Glomerular endothelial cell (primary cell): ENCODE data around the gene CFAP58. TPM values are rescaled to one million over a fixed set of nuclear protein-coding genes. Genes with fewer than 3 reads are reported as not detected.

Experiments
- DNase-seq: peaks from one replicate; pipeline ENCODE4 v3.0.0-alpha.2; 2011; ENCODE audit warnings: low read depth, low spot score; ENCODE audit errors: extremely low read depth
- total RNA-seq: library from RNA; depleted of rRNA; stranded (reverse); fragments of >200 nt; gene quantifications from 2 replicates; pipeline ENCODE4 v1.2.3, GENCODE V29; 2015

Gene CFAP58
- total RNA-seq, 1 donor from 2014 or later = 1.7 TPM

- DNase-seq = no peak
Measured at GRCh38 chr10:104472957-104473745, 119.5 kb downstream of the CFAP58 start.

DNA sequence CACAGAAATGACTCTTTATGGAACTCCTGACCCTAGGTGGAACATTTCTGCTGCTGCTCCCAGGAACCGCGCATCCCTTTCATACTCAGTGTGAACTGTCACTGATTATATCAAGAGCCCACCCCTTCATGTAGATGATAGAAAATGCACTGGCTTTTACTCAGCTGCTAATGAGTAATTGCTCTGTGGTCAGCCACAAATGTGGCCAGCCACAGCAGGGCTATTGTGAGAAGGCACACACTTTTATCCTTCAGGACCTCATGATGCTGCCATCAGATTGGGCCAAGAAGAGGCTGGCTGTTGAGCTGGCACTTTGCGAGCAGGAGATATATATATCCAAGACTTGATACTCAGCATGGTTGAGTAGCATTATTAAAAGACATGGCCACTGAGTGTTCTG is 124.7 kb downstream of the CFAP58 start:
- DNase-seq = no peak

- no peak for DNase-seq
Measured at GRCh38 chr10:104479906-104480593, 126.4 kb downstream of the CFAP58 start.

DNA sequence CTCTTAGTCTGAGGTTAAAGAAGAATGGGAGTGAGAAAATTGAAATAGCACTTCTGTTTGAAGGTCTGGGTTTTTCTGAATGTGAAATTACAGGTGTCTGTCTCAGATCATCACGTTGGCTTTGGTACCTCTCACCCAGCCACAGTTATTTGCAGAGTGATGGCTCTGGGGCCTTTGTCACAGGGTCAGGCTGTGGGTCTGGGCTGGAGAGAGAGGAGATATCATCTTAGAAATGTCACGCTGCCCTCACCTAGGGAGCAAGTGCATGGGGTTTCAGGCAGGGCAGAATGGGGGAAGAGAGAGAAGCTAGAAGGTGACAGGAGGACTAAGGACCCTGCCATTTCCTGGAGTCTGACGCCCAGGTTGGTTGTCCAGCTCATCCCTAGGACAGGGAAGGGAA is 127.2 kb downstream of the CFAP58 start:
- no peak for DNase-seq

DNA sequence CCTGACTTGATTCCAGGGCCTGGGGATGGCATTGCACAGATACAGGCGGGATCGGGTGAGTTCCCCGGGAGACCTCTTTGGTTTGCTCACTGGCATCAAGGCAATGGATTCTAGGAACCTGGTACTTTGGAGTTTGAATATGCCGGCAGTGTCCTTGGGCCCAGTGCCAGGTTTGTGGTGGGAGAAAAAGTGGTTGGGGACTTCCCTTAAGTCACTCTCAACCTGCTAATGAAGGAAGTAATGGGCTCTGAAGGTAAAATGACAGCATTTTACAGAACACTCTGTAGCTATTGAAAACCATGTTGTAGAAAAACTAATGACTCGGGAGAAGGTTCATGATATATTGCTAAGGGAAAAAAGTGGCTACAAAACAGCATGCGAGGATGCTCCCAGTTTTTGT is 129.9 kb downstream of the CFAP58 start:
- no peak for DNase-seq

DNA sequence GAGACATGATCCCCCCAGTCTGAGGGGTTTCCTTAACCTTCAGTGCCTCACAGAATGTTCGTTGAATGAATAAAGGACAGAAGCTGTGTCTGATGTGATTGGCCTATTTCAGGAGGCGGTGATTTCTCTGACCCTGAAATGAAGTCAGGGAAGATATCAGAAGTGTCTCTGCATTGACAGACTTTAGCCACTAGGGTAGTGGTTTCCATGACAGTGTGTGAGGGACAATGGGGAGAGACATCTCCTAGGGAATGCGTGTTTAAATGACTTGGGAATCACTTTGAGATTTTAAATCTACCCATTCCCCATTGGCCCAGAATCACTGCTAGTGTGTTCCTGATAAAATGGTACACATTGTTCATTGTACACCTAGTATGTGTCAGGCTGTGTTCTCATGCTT is 132.0 kb downstream of the CFAP58 start:
- no peak for DNase-seq

DNA sequence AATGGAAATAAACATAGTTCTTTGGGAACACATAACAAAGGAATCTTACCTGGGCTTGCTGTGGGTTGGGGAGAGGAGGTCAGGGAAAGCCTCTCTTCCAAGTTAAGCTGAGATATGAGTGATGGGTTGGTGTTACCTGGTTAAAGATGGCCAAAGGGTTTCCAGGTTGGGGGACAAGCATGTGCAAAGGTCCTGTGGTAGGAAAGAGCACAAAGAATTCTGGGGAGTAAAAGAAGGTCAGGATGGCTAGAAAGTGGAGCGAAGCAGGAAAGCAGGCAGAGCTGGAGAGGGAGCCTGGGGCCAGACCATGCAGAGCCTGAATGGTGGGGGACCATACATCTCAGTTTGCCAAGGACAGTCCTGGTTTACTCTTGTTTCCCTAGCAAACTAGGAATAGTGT is 133.2 kb downstream of the CFAP58 start:
- no peak for DNase-seq

DNA sequence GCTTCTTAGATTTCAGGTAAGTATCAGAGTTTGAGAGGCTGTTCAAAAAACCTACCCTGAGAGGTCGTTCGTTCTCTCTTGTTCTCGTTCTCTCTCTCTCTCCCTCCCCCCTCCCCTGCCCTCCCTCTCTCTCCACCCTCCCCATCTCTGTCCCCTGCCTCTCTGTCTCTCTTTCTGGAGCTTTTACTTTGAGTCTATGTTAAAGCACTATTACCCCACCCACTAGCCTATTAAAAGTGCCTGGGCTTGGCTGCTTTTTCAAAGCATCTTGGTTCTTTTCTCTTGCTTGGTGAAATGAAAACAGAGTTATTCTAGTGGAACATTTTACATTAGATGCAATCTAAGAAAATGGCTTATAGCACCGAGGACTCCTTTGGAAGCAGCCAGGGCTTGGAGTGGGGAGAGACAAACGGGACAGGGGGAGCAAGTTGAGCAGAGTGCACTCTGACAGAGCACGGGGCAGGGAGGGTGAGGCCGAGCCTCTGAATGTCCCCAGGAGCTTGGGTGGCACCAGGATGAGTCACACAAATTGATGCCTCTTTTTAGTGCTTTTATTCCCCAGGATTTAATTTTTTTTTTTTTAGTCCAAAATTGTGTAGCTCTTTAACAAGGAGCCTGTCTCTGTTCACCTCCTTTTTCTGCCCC is 134.3 kb downstream of the CFAP58 start:
- no peak for DNase-seq

GRCh38 chr10:104488439-104488832 is 134.8 kb downstream of the CFAP58 start:
- DNase-seq = no peak

GRCh38 chr10:104492329-104492940 is 138.8 kb downstream of the CFAP58 start:
- no peak for DNase-seq

DNA sequence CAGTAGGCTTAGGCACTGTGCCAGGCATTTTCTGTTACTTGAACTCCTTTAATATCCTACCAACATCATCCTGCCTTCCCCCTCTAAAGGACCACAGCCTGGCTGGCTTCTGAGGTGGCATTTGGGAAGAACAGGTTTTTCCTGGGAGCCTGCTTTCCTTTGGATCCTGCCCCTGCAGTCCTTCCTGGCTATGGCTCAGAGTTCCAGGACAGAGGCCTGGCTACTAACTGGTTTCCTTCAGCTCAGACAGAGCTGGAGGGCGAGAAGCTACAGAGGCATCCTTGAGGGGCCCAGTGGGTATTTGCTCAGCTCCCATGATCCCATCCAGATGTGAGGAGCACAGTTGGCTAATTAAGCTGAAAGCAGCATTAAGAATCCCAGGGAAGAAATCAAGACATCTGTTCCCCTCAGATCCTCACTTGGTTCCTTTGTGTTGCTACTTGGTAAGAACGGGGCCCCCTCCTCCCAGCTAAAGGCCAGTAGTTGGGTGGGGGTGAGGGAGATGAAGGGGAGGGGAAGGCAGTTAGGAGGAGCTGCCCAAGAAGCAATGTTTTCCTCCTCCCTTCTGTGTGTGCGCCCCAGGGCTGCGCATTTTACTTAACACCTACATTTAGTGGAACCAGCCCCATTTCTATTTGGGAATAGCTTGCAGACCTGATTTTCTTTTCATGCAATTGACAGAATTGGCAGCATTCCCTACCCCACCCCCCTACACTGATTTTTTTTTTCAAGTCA is 144.9 kb downstream of the CFAP58 start:
- DNase-seq = no peak

DNA sequence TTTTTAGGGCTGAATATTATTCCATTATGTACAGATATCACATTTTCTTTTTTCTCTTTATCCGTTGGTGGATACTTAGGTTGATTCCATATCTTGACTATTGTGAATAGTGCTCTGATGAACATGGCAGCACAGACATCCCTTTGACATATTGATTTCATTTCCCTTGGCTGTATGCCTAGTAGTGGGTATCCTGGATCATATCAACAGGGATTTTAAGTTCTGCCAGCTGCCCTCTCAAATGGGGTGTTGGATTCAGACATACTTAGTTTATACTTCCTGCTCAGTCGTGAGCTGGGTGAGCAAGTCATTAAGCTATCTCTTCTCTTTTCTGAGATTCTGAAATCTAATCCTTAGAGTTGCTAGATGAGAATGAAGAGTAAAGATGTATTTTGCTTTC is 147.8 kb downstream of the CFAP58 start:
- no peak for DNase-seq

DNA sequence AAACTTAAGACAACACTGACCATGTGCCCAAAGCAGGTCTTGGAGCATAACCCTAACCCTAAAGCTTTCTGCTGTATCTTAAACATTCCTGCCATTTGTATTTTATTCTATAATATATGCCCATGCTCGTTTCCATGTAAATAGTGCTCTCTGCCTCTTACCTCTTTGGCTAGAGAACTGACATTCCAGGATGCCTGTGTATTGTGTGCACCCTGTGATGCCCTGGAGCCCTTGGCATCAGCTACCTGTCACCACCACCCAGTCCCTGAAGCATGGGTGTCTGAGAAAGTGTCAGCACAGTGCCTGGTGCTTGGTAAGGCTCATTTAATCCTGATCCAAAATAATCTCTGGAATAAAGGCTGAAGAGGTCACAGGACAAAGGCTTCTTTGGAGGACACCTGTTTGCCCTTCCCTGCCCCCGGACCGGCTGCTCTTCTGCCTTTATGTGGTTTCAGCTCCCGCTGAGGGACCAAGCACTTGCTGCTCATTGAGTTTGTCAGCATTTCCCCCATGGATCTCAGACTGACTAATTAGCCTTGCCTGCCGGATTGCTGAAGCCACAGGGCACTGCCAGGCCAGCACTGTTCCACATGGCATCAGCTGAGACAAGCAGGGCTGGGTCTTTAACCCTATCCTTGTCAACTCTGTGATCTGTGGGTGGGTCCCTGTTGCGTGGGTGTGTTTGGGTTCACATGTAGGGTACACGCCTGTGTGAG is 148.4 kb downstream of the CFAP58 start:
- no peak for DNase-seq

DNA sequence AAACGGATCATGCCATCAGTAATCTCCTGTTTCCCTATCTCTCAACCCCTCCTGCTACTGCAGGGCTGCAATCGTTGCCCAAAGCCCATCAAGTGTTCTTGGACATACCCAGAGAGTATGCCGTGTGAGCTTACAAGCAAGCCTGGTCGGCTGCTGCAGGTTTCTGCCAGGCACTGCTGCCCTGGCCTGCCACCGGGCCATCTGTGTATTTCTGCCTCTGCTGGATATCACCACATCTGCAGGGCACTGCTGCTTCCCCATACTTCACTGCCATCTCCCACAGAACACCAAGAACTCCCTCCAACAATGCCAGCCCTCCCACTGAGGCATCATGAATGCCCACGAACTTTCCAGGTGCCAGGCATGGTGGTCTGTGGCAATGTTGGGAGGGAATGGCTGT is 149.3 kb downstream of the CFAP58 start:
- no peak for DNase-seq

Other genes with a start within 250 kb of the CFAP58 start
- gene SFR1, start 231.7 kb upstream of the CFAP58 start, total RNA-seq = 8.6 and 9.3 TPM in 2 replicates
- gene CFAP43, start 121.5 kb upstream of the CFAP58 start, total RNA-seq = 0.10 and 0.18 TPM in 2 replicates
- 250 and 432 TPM in 2 replicates for gene GSTO1, start 98.9 kb upstream of the CFAP58 start, total RNA-seq
- 0.97 and 2.0 TPM in 2 replicates for gene GSTO2, start 84.6 kb upstream of the CFAP58 start, total RNA-seq
- gene ITPRIP, start 15.4 kb upstream of the CFAP58 start, total RNA-seq = 81.5 and 85.1 TPM in 2 replicates